ENCODE measurements around the gene ITPK1. TPM values are rescaled to one million over a fixed set of nuclear protein-coding genes. Genes with fewer than 3 reads are reported as not detected.

ITPK1 gene
- total and polyA plus RNA-seq, 2 donors (not counting 3 experiments of a cell fraction or from before 2014, with no cell fraction given): 39.6 to 51.8 TPM

DNA sequence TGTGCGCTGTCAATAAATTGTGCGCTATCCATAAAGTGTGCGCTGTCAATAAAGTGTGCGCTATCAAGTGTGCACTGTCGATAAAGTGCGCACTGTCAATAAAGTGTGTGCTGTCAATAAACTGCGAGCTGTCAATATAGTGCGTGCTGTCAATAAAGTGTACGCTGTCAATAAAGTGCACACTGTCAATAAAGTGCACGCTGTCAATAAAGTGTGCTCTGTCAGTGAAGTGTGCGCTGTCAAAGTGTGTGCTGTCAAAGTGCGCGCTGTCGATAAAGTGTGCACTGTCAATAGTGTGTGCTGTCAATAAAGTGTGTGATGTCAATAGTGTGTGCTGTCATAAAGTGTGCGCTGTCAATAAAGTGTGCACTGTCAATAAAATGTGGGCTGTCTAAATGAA lies 195.7 kb downstream of the ITPK1 start:
- BruUV-seq (replicated peaks): no TSS peak
- H3K9me3 ChIP-seq (replicated peaks; ENCODE audit: control insufficient read depth, insufficient read depth, low read length): no peaks in the 10 kb centered on the region
- ChIA-PET POLR2A (no interaction called here), CTCF (no interaction called here)
- H4K20me1 ChIP-seq (replicated peaks; ENCODE audit: control insufficient read depth, extremely low read depth, insufficient read depth, low read length): no peaks in the 10 kb centered on the region
- DNase-seq (ENCODE audit: low read depth, low spot score) (no peak), FAIRE-seq (no peak)
- no peaks in the 10 kb centered on the region for H3K36me3 ChIP-seq (ENCODE audit: control insufficient read depth in 2 of 2, extremely low read depth in 1 of 2, insufficient read depth in 2 of 2, low read length in 2 of 2)
- H2AFZ ChIP-seq (ENCODE audit: low read depth, low read length): no peak overlapping the region
- TF ChIP-seq JUN (IDR thresholded peaks at IDR 0.05; ENCODE audit: borderline replicate concordance, insufficient read depth, insufficient read length, low read depth) (no peak), POLR2AphosphoS5 (IDR thresholded peaks at IDR 0.05; ENCODE audit: insufficient read depth, low read depth, low read length) (no peak), GATA2 (IDR thresholded peaks at IDR 0.05; ENCODE audit: insufficient read depth, insufficient read length, low read depth, low read length) (no peak), MYC (IDR thresholded peaks at IDR 0.05; ENCODE audit: low read depth, low read length) (no peak), POLR2A (IDR thresholded peaks at IDR 0.05; ENCODE audit: low read depth, low read length) (no peak), EZH2 (IDR thresholded peaks at IDR 0.05; ENCODE audit: borderline replicate concordance, low read depth, low read length, severe bottlenecking) (no peak)
- TF ChIP-seq, protein P1, sequence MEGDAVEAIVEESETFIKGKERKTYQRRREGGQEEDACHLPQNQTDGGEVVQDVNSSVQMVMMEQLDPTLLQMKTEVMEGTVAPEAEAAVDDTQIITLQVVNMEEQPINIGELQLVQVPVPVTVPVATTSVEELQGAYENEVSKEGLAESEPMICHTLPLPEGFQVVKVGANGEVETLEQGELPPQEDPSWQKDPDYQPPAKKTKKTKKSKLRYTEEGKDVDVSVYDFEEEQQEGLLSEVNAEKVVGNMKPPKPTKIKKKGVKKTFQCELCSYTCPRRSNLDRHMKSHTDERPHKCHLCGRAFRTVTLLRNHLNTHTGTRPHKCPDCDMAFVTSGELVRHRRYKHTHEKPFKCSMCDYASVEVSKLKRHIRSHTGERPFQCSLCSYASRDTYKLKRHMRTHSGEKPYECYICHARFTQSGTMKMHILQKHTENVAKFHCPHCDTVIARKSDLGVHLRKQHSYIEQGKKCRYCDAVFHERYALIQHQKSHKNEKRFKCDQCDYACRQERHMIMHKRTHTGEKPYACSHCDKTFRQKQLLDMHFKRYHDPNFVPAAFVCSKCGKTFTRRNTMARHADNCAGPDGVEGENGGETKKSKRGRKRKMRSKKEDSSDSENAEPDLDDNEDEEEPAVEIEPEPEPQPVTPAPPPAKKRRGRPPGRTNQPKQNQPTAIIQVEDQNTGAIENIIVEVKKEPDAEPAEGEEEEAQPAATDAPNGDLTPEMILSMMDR (IDR thresholded peaks at IDR 0.05; ENCODE audit: extremely low read depth in 1 of 2, insufficient read depth in 1 of 2, low read depth in 1 of 2, low read length in 2 of 2): no peak
- H3K9ac ChIP-seq (replicated peaks; ENCODE audit: extremely low read depth, insufficient read depth, low read length): no peak overlapping the region
- H3K27ac ChIP-seq (ENCODE audit: insufficient read depth, low read depth, low read length): no peak overlapping the region
- dilution Hi-C loops (cut with MboI; ENCODE audit: extremely low pct_ligation_motif_present, low sequenced_read_pairs) (no loop called here), intact Hi-C loops (cut with micrococcal nuclease) (no loop called here)
- H3K4me1 ChIP-seq (ENCODE audit: control insufficient read depth, extremely low read depth, insufficient read depth, low read length): no peaks in the 10 kb centered on the region
- H3K4me2 ChIP-seq (ENCODE audit: insufficient read depth, low read length): no peak overlapping the region
- H3K9me1 ChIP-seq (replicated peaks; ENCODE audit: control insufficient read depth, extremely low read depth, insufficient read depth, low read length): no peaks in the 10 kb centered on the region
- H3K79me2 ChIP-seq (ENCODE audit: control insufficient read depth, insufficient read depth, low read length): no peaks in the 10 kb centered on the region
- H3K27me3 ChIP-seq (ENCODE audit: control insufficient read depth in 2 of 2, insufficient read depth in 2 of 2, low read length in 2 of 2): peaks cover 5 to 6% of the 10 kb centered on the region in 2 experiments
- H3K4me3 ChIP-seq (replicated peaks in 1 of 3; ENCODE audit: insufficient read depth in 1 of 3, low read depth in 1 of 3, low read length in 3 of 3): no peak overlapping the region

DNA sequence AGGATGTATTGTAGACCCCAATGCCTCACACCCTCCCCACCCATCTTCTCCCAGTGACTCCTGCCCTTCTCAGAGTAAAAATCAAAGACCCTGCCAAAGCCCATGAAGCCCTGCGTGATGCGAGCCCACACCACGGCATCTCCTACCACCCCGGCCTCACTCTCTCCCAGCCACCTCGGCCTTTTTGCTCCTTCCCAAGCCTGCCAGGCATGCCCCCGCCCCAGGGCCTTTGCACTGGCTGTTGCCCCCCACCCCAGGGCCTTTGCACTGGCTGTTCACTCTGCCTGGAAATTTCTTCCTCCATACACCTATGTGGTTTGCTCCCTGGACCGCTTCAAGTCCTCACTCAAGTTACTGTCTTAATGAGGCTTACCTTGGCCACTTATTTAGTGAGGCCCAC lies 197.8 kb downstream of the ITPK1 start:
- dilution Hi-C loops (cut with MboI; ENCODE audit: extremely low pct_ligation_motif_present, low sequenced_read_pairs): no loop called here

More for the DNA sequence above, 197.8 kb downstream of the ITPK1 start:
- Histone ChIP-seq H3K27me3 (ENCODE audit: control insufficient read depth in 2 of 2, insufficient read depth in 2 of 2, low read length in 2 of 2) (peaks cover 5 to 6% of the 10 kb centered on the region in 2 experiments), H3K9me1 (replicated peaks; ENCODE audit: control insufficient read depth, extremely low read depth, insufficient read depth, low read length) (no peaks in the 10 kb centered on the region), H3K79me2 (ENCODE audit: control insufficient read depth, insufficient read depth, low read length) (no peaks in the 10 kb centered on the region), H4K20me1 (replicated peaks; ENCODE audit: control insufficient read depth, extremely low read depth, insufficient read depth, low read length) (no peaks in the 10 kb centered on the region), H3K4me3 (replicated peaks in 1 of 3; ENCODE audit: insufficient read depth in 1 of 3, low read depth in 1 of 3, low read length in 3 of 3) (no peak overlapping the region), H3K4me2 (ENCODE audit: insufficient read depth, low read length) (no peak overlapping the region), H3K36me3 (ENCODE audit: control insufficient read depth in 2 of 2, extremely low read depth in 1 of 2, insufficient read depth in 2 of 2, low read length in 2 of 2) (no peaks in the 10 kb centered on the region), H3K27ac (ENCODE audit: insufficient read depth, low read depth, low read length) (no peak overlapping the region), H2AFZ (ENCODE audit: low read depth, low read length) (no peak overlapping the region), H3K4me1 (ENCODE audit: control insufficient read depth, extremely low read depth, insufficient read depth, low read length) (no peaks in the 10 kb centered on the region), H3K9me3 (replicated peaks; ENCODE audit: control insufficient read depth, insufficient read depth, low read length) (no peaks in the 10 kb centered on the region), H3K9ac (replicated peaks; ENCODE audit: extremely low read depth, insufficient read depth, low read length) (no peak overlapping the region)
- no TSS peak for BruUV-seq (replicated peaks)
- intact Hi-C loops (cut with micrococcal nuclease): no loop called here
- POLR2A ChIA-PET: no interaction called here
- DNase-seq (ENCODE audit: low read depth, low spot score) (no peak), FAIRE-seq (no peak)
- TF ChIP-seq JUN (IDR thresholded peaks at IDR 0.05; ENCODE audit: borderline replicate concordance, insufficient read depth, insufficient read length, low read depth): no peak
- no peak for TF ChIP-seq POLR2AphosphoS5 (IDR thresholded peaks at IDR 0.05; ENCODE audit: insufficient read depth, low read depth, low read length)
- no peak for TF ChIP-seq POLR2A (IDR thresholded peaks at IDR 0.05; ENCODE audit: low read depth, low read length)
- TF ChIP-seq, protein P2, sequence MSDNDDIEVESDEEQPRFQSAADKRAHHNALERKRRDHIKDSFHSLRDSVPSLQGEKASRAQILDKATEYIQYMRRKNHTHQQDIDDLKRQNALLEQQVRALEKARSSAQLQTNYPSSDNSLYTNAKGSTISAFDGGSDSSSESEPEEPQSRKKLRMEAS (IDR thresholded peaks at IDR 0.05; ENCODE audit: insufficient read depth, insufficient read length): no peak
- no peak for TF ChIP-seq GATA2 (IDR thresholded peaks at IDR 0.05; ENCODE audit: insufficient read depth, insufficient read length, low read depth, low read length)
- TF ChIP-seq, protein P1 (IDR thresholded peaks at IDR 0.05; ENCODE audit: extremely low read depth in 1 of 2, insufficient read depth in 1 of 2, low read depth in 1 of 2, low read length in 2 of 2): no peak
- no peak for TF ChIP-seq MYC (IDR thresholded peaks at IDR 0.05; ENCODE audit: low read depth, low read length)
- TF ChIP-seq EZH2 (IDR thresholded peaks at IDR 0.05; ENCODE audit: borderline replicate concordance, low read depth, low read length, severe bottlenecking): no peak
- TF ChIP-seq FOS (IDR thresholded peaks at IDR 0.05; ENCODE audit: borderline replicate concordance, insufficient read depth, low read length): no peak
- CTCF ChIA-PET: no interaction called here
